NCI-H1092 treated with DMSO at 0.1 percent for 48 hours (cell line): ENCODE measurements around the gene CTTNBP2NL.
"Not testable (repeated sequence)": the region's sequence is repeated elsewhere in the genome, so short reads cannot be mapped to it uniquely, and the experiment has no call there.

Experiments
- DNase-seq: peaks from one replicate; lab custom pipeline; 2025; lab: John Stamatoyannopoulos, UW

Gene CTTNBP2NL

DNA sequence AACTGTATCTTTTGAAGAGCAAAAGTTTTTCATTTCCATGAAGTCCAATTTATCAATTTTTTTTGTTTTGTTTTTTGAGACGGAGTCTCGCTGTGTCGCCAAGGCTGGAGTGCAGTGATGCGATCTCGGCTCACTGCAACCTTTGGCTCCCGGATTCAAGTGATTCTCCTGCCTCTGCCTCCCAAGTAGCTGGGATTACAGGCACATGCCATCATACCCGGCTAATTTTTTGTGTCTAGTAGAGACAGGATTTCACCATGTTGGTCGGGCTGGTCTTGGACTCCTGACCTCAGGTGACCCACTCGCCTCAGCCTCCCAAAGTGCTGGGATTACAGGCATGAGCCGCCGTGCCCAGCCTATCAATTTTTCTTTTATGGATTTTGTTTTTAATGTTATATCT lies 27.7 kb downstream of the CTTNBP2NL start:
- not testable (repeated sequence) for DNase-seq

DNA sequence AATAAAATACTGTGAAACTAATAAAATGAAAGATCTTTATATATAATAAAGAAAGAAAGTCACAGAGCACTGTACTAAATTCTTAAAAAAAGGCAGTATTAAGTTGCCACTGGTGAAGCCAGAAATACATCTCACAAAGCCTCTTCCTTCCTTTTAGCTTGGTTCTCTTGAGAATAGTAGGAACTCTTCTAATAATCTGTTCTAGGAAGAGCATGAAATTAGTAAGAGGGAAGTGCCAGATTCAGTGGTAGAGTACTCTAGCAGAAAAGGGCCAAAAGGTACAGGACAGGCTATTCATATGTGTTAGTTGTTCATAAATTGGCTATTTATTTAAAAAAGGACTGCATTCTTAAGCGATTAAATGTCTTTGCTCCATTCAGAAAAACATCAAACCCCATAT lies 33.7 kb downstream of the CTTNBP2NL start:
- DNase-seq: no peak

DNA sequence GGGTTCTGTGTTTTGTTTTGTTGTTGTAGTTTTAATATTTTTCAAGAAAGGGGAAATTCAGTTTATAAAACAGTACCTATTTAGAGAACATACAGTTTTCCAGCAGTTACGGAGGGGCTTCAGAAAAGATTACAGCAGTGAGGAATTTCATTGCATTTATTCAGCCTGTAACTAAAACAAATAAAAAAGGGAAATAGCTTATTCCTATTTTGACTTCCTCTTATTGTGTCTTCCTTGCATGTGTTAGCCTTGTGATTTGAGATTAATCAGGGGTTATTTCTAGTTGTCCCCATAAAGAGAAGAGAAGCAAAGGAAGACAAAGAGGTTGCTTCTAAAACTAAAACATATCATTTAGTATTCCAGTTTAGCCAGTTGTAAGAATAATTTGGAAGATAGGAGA lies 35.0 kb downstream of the CTTNBP2NL start:
- DNase-seq: no peak

DNA sequence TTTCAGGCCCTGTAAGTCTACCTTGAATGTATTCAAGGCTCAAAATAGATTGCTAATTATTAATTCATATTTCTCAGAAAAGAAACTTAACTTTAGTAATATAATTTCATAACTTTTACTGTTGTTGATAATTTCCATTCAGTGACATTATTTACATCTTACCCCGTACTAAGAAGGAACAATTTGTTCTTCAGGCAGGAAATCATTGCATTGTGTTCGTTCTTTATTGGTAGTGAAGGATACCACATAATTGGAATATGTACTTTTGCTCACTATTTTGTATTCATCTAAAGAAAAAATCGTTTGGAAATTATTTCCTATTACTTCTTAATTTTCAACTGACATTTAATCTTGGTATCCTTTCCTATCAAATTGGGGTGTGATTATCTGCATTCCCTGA lies 39.4 kb downstream of the CTTNBP2NL start:
- DNase-seq: no peak

DNA sequence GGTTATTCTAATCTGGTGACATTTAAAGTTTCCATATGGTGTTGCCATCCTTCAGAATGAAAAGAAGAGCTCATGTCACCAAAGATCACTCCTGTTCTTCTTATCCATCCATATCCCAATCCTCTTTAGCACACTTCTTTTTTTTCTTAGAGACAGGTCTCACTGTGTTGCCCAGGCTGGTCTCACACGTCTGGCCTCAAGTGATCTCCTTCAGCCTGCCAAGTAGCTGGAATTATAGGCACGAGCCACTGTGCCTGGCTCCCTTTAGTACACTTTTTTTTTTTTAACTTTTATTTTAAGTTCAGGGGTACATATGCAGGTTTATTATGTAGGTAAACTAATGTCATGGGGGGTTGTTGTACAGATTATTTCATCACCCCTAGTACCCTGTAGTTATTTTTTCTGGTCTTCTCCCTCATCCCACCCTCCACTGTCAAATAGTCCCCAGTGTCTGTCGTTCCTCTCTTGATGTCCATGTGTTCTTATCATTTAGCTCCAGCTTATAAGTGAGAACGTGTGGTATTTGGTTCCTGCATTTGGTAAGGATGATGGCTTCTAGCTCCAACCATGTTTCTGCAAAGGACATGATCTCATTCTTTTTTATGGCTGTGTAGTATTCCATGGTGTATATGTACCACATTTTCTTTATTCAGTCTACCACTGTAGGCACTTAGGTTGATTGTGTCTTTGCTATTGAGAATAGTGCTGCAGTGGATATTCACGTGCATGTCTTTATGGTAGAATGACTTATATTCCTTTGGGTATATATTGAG lies 40.6 kb downstream of the CTTNBP2NL start:
- no peak for DNase-seq

DNA sequence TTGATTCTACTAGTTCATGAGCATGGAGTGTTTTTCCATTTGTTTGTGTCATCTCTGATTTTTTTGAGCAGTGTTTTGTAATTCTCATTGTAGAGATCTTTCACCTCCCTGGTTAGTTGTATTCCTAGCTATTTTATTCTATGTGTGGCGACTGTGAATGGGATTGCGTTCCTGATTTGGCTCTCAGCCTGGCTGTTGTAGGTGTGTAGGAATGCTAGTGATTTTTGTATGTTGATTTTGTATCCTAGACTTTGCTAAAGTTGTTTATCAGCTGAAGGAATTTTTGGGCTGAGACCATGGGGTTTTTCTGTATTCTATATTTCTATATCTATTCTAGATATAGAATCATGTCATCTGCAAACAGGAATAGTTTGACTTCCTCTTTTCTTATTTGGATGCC lies 42.1 kb downstream of the CTTNBP2NL start:
- not testable (repeated sequence) for DNase-seq

DNA sequence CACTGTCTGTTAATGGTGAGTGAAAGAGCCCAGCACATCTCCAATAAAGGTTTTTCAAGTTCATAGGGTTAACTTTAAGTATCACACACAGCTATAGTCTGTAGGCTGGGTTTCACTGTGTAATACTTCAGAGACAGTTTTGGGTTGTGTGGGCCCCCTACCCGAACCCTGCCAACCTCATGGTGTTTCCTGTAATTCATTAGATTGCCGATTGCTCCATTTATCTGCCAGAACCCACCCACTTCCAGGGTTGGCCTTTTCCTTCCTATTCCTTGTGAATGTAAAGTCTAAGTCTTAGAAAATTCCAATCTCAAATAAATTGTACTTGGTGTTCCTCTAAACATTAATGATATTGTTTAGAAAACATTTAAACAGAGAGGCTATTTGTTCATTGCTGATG lies 43.6 kb downstream of the CTTNBP2NL start:
- DNase-seq: no peak

DNA sequence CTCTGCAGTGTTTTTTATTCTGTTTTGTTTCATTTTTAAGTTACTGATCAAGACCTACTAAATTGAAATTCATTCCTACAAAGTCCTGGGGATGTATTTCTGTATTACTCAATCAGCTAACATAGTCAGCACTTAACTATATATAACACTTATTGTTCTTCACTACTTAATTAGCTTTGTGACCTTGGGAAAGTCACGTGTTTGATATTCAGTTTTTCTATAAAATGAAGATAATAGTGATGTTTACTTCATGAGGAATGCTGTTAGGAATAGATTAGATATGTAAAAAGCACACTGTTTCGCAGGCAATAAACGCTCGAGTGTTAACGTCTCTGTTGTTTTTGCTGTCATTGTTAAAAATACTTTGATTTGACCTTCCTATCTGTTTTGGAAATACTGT lies 44.6 kb downstream of the CTTNBP2NL start:
- DNase-seq: no peak

DNA sequence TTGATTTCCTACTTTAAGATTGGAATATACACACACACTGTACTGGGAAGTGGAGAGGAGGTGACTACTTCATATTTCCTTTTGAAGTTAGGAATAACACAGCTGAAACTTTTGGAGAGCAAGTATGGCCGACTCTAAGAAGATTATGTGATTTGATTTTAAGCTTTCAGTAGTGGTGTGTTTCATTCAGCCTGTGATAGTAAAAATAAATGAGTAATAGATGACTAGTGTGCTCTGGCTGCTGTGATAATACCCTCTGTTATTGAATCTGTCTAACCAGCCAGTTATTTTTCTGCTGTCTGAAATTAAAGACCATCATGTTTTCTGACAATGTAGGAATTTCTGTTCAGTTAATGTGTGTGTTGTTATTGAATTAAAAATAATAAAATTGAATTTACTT lies 48.3 kb downstream of the CTTNBP2NL start:
- no peak for DNase-seq

DNA sequence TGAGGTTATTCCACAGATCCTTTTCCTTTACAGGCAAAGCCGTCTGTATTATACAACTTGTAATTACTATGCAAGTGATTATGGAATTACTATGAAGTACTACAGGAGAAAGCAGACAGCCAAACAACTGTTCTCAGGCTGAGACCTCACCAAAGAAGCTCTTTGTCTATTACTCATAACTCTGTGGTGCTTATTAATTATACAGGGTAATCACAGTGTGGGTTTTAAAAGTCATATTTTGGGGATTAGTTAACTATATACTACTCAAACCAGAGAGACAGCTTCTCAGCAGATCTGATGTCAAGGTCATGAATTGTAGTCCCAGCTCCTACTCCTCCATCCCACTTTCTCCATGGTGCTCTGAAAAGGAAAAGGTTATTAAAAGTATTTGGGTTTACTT lies 49.6 kb downstream of the CTTNBP2NL start:
- DNase-seq: no peak

DNA sequence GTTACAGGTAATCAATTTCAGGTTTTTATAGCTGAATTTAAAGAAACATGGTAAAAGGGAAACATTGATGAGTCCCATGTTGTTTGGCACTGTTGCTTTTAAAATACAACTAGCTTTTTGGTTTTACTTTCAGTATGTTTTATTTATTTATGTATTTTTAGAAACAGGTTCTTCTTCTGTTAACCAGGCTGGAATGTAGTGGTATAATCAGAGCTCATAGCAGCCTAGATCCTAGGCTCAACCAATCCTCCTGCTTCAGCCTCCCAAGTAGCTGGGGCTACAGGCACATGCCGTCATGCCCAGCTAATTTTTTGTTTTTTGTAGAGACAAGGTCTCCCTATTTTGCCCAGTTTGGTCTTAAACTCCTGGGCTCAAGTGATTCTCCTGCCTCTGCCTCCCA lies 50.4 kb downstream of the CTTNBP2NL start:
- DNase-seq: no peak

DNA sequence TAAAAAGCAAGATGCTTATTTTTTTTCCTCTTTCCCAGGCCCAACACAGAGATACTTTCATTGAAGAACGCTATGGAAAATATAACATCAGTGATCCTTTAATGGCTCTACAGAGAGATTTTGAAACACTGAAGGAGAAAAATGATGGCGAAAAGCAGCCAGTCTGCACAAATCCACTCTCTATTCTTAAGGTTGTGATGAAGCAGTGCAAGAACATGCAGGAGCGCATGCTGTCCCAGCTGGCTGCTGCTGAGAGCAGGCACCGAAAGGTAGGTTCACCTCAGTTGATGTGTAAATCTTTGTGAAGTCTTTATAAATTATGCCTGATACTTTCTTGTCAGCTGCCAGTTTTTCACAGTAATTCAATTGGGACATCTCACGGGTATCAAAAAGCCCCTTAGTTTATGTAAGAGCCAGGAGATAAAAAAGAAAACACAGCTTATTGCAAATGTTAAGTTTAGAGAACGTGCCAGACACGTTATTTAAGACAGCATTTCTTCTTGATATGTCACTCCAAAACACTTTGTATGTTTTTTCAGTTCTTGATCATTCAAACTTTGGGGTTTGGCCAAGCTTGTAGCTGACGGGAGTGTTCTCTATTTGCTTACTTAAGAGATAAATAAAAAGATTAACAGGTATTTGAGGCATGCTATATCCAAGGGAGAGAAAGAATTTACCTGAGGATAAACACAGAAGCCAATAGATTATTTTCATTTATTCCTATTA lies 53.1 kb downstream of the CTTNBP2NL start:
- DNase-seq: no peak

DNA sequence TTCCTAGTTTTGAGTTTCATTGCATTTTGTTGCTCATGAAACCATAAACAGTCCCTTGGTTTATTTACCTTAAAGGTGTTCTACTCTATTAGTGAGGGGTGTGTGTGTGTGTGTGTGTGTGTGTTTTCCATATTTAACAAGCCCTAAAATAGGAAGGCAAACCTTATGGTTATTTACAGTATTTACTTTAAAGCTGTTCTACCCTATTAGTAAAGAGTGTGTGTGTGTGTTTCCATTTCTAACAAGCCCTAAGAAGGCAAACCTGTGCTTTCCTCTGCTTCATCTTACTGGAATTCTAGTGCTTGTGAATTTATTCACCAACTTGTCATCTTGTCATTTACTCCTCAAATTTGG lies 53.6 kb downstream of the CTTNBP2NL start:
- DNase-seq: no peak

DNA sequence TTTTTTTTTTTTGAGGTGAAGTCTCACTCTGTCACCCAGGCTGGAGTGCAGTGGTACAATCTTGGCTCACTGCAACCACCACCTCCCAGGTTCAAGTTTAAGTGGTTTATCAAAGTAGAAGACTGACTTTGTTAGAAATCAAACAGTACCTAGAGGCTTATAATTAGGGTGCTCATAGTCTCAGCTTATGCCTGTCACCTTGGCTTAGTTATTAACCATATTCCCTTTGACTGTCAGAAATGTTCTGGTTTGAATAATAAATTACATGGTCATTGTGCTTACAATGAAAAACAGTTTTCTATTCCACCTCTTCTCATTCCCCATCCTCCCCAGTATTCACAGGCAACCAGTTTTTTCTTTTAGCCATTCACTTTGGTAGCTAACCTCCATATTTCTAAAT lies 54.8 kb downstream of the CTTNBP2NL start:
- DNase-seq: no peak

DNA sequence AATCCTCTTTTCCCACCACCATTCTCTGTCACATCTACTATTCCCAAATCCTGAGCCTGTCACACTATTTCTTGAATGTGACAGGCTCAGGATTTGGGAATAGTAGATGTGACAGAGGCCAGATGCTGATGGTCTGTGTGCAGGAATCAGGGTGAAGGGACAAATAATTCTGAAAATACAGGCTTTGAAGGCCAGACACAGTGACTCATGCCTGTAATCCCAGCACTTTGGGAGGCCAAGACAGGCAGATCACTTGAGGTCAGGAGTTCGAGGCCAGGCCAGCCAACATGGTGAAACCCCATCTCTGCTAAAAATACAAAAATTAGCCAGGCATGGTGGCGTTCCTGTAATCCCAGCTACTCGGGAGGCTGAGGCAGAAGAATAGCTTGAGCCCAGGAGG lies 55.3 kb downstream of the CTTNBP2NL start:
- not testable (repeated sequence) for DNase-seq

DNA sequence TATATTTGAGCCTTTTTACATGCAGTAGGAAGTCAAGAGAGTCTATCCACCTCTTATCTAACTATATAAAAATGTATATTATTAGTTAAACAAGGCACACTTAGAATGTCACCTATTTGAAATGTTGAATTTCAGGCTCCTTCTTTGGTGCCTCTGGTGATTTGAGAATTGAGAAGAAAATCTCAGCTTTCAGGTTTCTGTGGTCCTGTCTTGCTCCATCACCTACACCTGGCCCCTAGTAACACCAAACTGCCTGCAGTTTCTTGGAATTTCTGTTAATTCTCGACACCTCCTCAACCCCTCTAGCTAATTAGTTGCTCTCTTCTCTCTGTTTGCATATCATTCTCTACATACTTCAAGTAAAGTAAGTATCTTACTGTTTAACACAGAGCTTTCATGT lies 57.9 kb downstream of the CTTNBP2NL start:
- no peak for DNase-seq

DNA sequence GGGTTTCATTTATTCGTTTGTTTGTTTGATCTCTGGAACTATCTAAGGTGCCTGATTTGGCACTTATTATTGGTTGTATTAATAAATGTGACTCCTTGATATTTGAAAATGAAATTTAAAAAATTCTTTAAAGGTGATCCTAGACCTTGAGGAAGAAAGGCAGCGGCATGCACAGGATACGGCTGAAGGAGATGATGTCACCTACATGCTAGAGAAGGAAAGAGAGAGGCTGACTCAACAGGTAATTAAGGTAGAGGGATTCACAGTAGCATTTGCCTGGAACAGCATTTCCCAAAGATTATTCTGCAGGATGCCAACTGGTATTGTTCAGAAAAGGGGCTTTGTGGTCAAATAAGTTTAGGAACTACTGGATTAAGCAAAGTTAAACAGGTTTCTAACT lies 58.3 kb downstream of the CTTNBP2NL start:
- DNase-seq: no peak

DNA sequence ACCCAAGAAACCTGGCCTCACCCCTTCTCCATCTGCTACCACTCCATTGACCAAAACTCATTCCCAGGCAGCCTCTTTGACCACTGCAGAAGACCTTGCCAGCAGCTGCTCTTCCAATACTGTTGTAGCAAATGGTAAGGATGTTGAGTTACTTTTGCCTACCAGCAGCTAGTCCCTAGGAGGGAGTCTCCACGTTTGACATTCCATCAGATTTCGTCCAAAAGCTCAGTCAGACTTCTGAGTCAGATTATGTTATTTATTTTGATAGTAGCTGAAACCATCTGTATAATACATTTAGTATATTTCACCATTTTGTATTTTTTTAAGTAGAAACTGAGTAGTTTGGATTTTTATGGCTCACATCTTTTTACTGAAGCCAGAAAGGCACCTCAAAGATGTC lies 61.2 kb downstream of the CTTNBP2NL start:
- DNase-seq: no peak

DNA sequence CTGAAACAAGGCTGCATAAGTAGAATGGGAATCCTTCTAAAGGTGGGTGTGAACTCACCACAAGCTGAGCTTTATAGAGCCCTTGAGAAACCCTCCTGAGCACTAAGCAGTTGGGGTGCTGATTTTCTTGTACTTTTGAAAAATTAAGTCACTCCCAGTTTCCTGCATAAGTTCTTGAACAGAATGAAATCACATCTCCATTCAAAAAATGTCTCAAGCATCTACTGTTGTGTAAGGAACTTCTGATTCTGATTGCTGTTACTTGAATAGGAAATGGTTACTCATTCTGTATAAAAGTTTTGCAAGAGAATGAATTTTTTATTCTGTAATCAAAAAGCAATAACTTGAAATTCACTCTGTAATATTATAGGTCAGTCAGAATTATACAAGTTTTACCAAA lies 61.9 kb downstream of the CTTNBP2NL start:
- no peak for DNase-seq

DNA sequence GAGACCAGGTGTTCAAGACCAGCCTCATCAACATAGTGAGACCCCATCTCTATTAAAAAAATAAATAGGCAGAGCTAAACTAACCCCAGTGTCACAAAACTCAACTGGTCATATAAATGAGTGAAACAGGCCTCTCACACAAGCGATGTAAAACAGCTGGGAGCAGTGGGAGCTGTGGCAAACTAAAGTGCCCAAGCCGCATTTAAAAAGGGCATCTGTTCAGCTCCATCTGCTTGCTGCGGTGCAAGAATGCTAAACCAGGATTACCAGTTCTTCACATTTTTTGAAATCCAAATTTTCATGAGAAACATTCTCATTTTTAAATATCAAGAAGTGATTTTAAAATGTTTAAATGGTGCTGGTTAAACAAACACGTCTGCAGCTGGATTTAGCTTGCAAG lies 62.7 kb downstream of the CTTNBP2NL start:
- DNase-seq: no peak

DNA sequence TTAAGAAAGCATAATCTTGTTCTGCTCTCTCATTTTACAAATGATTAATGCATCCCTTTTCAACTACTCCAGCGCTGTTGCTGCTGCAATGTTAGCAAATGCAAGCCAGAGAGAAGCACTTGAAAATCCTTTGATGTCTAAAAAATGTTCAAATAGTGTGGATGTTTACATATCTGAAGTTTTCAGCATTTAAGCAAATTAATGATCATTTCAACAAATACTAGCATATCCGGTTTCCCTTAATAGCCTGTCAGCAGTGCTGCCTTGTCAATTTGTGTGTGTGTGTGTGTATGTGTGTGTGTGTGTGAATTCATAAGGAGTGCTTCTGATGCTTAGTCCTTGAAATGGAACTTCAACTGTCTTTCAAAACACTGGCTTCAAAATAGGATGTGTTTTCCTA lies 64.6 kb downstream of the CTTNBP2NL start:
- no peak for DNase-seq

DNA sequence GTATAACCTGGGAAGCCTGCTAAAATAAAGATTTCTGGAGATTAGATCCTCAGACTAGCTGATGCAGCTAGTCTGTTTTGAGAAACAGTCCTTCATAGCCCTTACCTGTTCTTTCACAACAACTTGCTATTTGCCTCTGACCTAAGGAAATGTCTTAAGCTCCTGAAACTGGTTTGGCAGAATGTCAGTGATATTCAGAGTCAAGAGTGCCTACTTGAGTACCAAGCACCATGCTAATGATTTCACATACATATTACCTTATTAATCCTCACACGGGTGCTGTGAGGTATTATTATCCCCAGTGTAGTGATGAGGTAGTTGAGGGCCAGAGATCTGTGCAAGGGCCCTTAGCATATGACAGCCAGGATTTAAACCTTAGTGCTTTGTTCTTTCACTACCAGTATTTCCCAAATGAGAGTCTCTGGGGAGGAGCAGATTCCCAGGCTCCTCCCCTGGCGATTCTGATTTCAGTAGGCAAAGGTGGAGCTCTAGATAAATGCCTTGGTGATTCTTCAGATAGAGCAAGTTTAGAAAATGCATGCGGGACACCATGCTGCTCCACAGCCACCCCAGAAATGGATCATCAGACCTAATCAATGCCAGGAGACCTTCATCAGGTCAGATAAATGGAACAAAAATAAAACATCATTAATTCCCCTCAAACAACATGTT lies 65.3 kb downstream of the CTTNBP2NL start:
- DNase-seq: no peak

DNA sequence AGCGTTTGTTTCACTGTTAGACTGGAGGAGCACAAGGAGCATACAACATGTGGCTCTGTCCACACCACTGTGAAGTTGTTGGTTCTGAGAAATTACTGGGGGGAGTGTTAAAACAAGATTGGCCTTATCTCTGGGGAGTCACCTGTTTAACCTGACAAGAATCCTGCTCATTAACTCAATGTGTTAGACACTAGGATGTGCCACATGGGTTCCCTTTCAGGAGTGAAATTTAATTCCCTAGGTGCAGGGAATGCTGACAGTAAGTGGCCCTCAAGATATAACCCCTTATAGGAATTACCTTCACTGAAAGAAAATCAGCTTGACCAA lies 66.9 kb downstream of the CTTNBP2NL start:
- DNase-seq: no peak
